Neural crest cell (in vitro differentiated cells): ENCODE data around the gene SRI. TPM values are rescaled to one million over a fixed set of nuclear protein-coding genes. Genes with fewer than 3 reads are reported as not detected.

Experiments
- DNase-seq: peaks from one replicate; pipeline ENCODE4 v3.0.0; 2021; ENCODE audit warnings: low read depth, mixed read lengths, low spot score
- H3K27ac Mint-ChIP-seq: one replicate; pipeline ENCODE4 v1.8.0; 2021; ENCODE audit warnings: mild to moderate bottlenecking, mixed read lengths; ENCODE audit not compliant: unreplicated experiment
- H3K27me3 Mint-ChIP-seq: 2 replicates; pipeline ENCODE4 v1.8.0; 2021; ENCODE audit warnings: low read depth, mild to moderate bottlenecking, mixed read lengths
- H3K36me3 Mint-ChIP-seq: 2 replicates; pipeline ENCODE4 v1.8.0; 2021; ENCODE audit warnings: low read depth, mild to moderate bottlenecking, mixed read lengths
- H3K4me1 Mint-ChIP-seq: 2 replicates; pipeline ENCODE4 v1.8.0; 2021; ENCODE audit warnings: mixed read lengths
- H3K4me3 Mint-ChIP-seq: one replicate; pipeline ENCODE4 v1.8.0; 2021; ENCODE audit warnings: mild to moderate bottlenecking, mixed read lengths
- H3K9me3 Mint-ChIP-seq: 2 replicates; pipeline ENCODE4 v1.8.0; 2021; ENCODE audit warnings: mixed read lengths
- CTCF ChIP-seq: fragments of 200-600 bp; sonication (generic); conservative IDR thresholded peaks from 2 replicates; pipeline ENCODE4 v1.5.0; 2021; ENCODE audit warnings: antibody characterized with exemption, mild to moderate bottlenecking
- total RNA-seq: library from RNA; stranded (reverse); gene quantifications from 2 replicates; pipeline ENCODE4 v1.2.1, GENCODE V29; 2021

Gene SRI
- total RNA-seq, 1 donor from 2014 or later = 143 TPM

GRCh38 chr7:88215295-88215694 is 4.5 kb downstream of the SRI start:
- H3K27me3 Mint-ChIP-seq = no peaks in the 10 kb centered on the region
- DNase-seq = no peak
- peaks cover 11% of the 10 kb centered on the region for H3K36me3 Mint-ChIP-seq
- TF ChIP-seq CTCF = no peak
- H3K9me3 Mint-ChIP-seq = no peaks in the 10 kb centered on the region
- H3K4me1 Mint-ChIP-seq = peaks cover 27% of the 10 kb centered on the region
- H3K27ac Mint-ChIP-seq = no peak overlapping the region
- H3K4me3 Mint-ChIP-seq = no peak overlapping the region

- Mint-ChIP-seq H3K27ac (no peak overlapping the region), H3K27me3 (no peaks in the 10 kb centered on the region), H3K36me3 (peaks cover 11% of the 10 kb centered on the region), H3K4me1 (peaks cover 23% of the 10 kb centered on the region), H3K4me3 (no peak overlapping the region), H3K9me3 (no peaks in the 10 kb centered on the region)
- no peak for DNase-seq
- no peak for TF ChIP-seq CTCF
Measured at GRCh38 chr7:88214456-88214855, 5.4 kb downstream of the SRI start.

- Mint-ChIP-seq H3K4me3 (no peak overlapping the region), H3K27ac (no peak overlapping the region), H3K36me3 (peaks cover 11% of the 10 kb centered on the region), H3K9me3 (no peaks in the 10 kb centered on the region), H3K27me3 (no peaks in the 10 kb centered on the region), H3K4me1 (peaks cover 12% of the 10 kb centered on the region)
- no peak for TF ChIP-seq CTCF
- no peak for DNase-seq
Measured at GRCh38 chr7:88212918-88213317, 6.9 kb downstream of the SRI start.

GRCh38 chr7:88208521-88208920 is 11.3 kb downstream of the SRI start:
- H3K36me3 Mint-ChIP-seq = peaks cover 19% of the 10 kb centered on the region
- H3K4me3 Mint-ChIP-seq = no peak overlapping the region
- no peak for DNase-seq
- TF ChIP-seq CTCF = no peak
- H3K4me1 Mint-ChIP-seq = no peaks in the 10 kb centered on the region
- H3K27me3 Mint-ChIP-seq = no peaks in the 10 kb centered on the region
- no peaks in the 10 kb centered on the region for H3K9me3 Mint-ChIP-seq
- no peak overlapping the region for H3K27ac Mint-ChIP-seq

GRCh38 chr7:88206254-88206653 is 13.6 kb downstream of the SRI start:
- H3K4me3 Mint-ChIP-seq = no peak overlapping the region
- H3K27me3 Mint-ChIP-seq = no peaks in the 10 kb centered on the region
- no peaks in the 10 kb centered on the region for H3K9me3 Mint-ChIP-seq
- H3K4me1 Mint-ChIP-seq = peaks cover 2% of the 10 kb centered on the region
- TF ChIP-seq CTCF = no peak
- no peak overlapping the region for H3K27ac Mint-ChIP-seq
- DNase-seq = no peak
- H3K36me3 Mint-ChIP-seq = peaks cover 16% of the 10 kb centered on the region

GRCh38 chr7:88205179-88205578 is 14.7 kb downstream of the SRI start:
- Mint-ChIP-seq H3K36me3 (peaks cover 18% of the 10 kb centered on the region), H3K27ac (no peak overlapping the region), H3K27me3 (no peaks in the 10 kb centered on the region), H3K4me3 (no peak overlapping the region), H3K9me3 (no peaks in the 10 kb centered on the region), H3K4me1 (peaks cover 11% of the 10 kb centered on the region)
- DNase-seq = no peak
- TF ChIP-seq CTCF = no peak
